Measurements from ENCODE around the gene RPS2. TPM values are rescaled to one million over a fixed set of nuclear protein-coding genes. Genes with fewer than 3 reads are reported as not detected.

The RPS2 gene
- total RNA-seq, 1 experiment from 2014 or later, result 3,874 TPM

DNA sequence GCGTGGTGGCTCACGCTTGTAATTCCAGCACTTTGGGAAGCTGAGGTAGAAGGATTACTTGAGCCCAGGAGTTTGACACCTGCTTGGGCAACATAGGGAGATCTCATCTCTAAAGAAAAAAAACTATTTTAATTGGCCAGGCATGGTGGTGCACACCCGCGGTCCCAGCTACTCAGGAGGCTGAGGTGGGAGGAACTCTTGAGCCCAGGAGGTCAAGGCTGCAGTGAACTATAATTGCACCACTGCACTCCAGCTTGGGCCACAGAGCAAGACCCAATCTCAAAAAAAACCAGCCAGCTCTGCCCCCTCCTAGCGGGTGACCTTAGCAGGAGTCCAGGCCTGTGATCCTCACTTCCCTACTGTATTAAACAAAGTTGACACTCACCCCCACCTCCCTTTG lies 40.5 kb downstream of the RPS2 start:
- Mint-ChIP-seq H3K4me1 (peaks cover 12 to 38% of the 10 kb centered on the region in 2 experiments), H3K27ac (no peak overlapping the region), H3K4me3 (peak overlapping the region; percentile 4 to 5; a peak in 1 of 5 replicates), H3K36me3 (ENCODE audit: insufficient read depth in 1 of 3, low read depth in 3 of 3) (peaks cover 0 to 2% (median 0%) of the 10 kb centered on the region in 3 experiments; a peak in 1 of 7 replicates), H3K9me3 (peaks cover 2 to 4% of the 10 kb centered on the region in 2 experiments; a peak in 3 of 5 replicates), H3K27me3 (ENCODE audit: low read depth) (peaks cover 69% of the 10 kb centered on the region)
- DNase-seq, result no peak
- no peaks in the 10 kb centered on the region for H3K79me1 ChIP-seq (ENCODE audit: insufficient read depth, low read depth, low read length, poor library complexity, severe bottlenecking)
- no peak overlapping the region for H2BK5ac ChIP-seq (ENCODE audit: insufficient read length, low read length)
- no peak overlapping the region for H3K23ac ChIP-seq (ENCODE audit: insufficient read length, low read depth, low read length)
- H3K79me2 ChIP-seq (ENCODE audit: insufficient read depth, low read length), result no peaks in the 10 kb centered on the region
- H3K56ac ChIP-seq (ENCODE audit: insufficient read length, low read depth, low read length), result no peak overlapping the region
- H3K9me3 ChIP-seq (ENCODE audit: control insufficient read depth, low read depth, low read length), result no peaks in the 10 kb centered on the region
- no peaks in the 10 kb centered on the region for H4K20me1 ChIP-seq (ENCODE audit: control insufficient read depth, insufficient read depth, insufficient read length)
- no peak overlapping the region for H4K91ac ChIP-seq (ENCODE audit: insufficient read length, low read depth, low read length)
- H3K9ac ChIP-seq (ENCODE audit: extremely low read depth, insufficient read length, low read length), result no peak overlapping the region
- no peak overlapping the region for H3K27ac ChIP-seq (ENCODE audit: insufficient read length, low read depth, low read length)
- H3K4me1 ChIP-seq (ENCODE audit: insufficient read depth, low read length), result no peaks in the 10 kb centered on the region; the same call in 1 of the 2 replicates
- no peak overlapping the region for H2BK120ac ChIP-seq (ENCODE audit: low read depth, low read length, poor library complexity, severe bottlenecking)
- H2AK5ac ChIP-seq (ENCODE audit: insufficient read length, low read length), result no peak overlapping the region
- no peak overlapping the region for H2BK12ac ChIP-seq (ENCODE audit: insufficient read length, low read depth, low read length)
- no peak overlapping the region for H3K18ac ChIP-seq (ENCODE audit: insufficient read length, low read depth, low read length)
- no peak overlapping the region for H4K5ac ChIP-seq (ENCODE audit: insufficient read length, low read depth, low read length)
- H2BK15ac ChIP-seq (ENCODE audit: low read depth, low read length), result no peak overlapping the region
- WGBS (ENCODE audit: extremely low coverage, insufficient read length, low lambda C conversion rate), result no CpG with 5 or more reads among the region's 5 CpGs
- H4K8ac ChIP-seq (replicated peaks; ENCODE audit: insufficient read length, low read depth, low read length), result no peak overlapping the region
- no peak overlapping the region for H3K14ac ChIP-seq (ENCODE audit: insufficient read depth, low read length)
- H3K4me2 ChIP-seq (ENCODE audit: insufficient read depth, insufficient read length, low read length), result peak overlapping the region; percentile 15
- H3K23me2 ChIP-seq (ENCODE audit: insufficient read length, low read depth, low read length, poor library complexity, severe bottlenecking), result peaks cover 1% of the 10 kb centered on the region
- H2BK20ac ChIP-seq (ENCODE audit: low read depth, low read length, poor library complexity, severe bottlenecking), result no peak overlapping the region
- TF ChIP-seq CTCF (conservative IDR thresholded peaks at IDR 0.05), result no peak
- no peak overlapping the region for H3K4ac ChIP-seq (ENCODE audit: low read depth, low read length)
- H2AFZ ChIP-seq (ENCODE audit: low read length), result no peak overlapping the region
- no peak overlapping the region for H3T11ph ChIP-seq (ENCODE audit: low read length)
- peaks cover 17% of the 10 kb centered on the region; the same call in 1 of the 2 replicates for H3K27me3 ChIP-seq (ENCODE audit: insufficient read depth, low read length)

Measured in H9 (cell line).